Uterus (tissue), 4 donors: Measurements from ENCODE around the gene XPO5. TPM values are rescaled to one million over a fixed set of nuclear protein-coding genes. Genes with fewer than 3 reads are reported as not detected.
A peak's percentile ranks its signal among the peaks of the same experiment; 100 is the strongest.

Experiments used
- DNase-seq, 2 donors: peaks; one replicate each; pipeline ENCODE4 v3.0.0-alpha.2; 2019 to 2020
- H3K27ac ChIP-seq, 2 donors: fragments of 200-600 bp; sonication (generic); 1 replicate in 1 of 2; 2 replicates in 1 of 2; pipeline ENCODE4 v1.5.1; 2016 to 2018
- H3K27me3 ChIP-seq, 2 donors: fragments of 200-600 bp; sonication (generic); one replicate each; pipeline ENCODE4 v1.5.1; 2018 to 2019; ENCODE audit warnings: control low read depth in 1 of 2
- H3K36me3 ChIP-seq, 2 donors: fragments of 200-600 bp; sonication (generic); one replicate each; pipeline ENCODE4 v1.5.1; 2019; ENCODE audit warnings: control low read depth in 1 of 2
- H3K4me1 ChIP-seq, 2 donors: fragments of 200-600 bp; sonication (generic); one replicate each; pipeline ENCODE4 v1.5.1; 2018 to 2019; ENCODE audit warnings: control low read depth in 1 of 2
- H3K4me3 ChIP-seq, 2 donors: fragments of 200-600 bp; sonication (generic); 1 replicate in 1 of 2; 2 replicates in 1 of 2; pipeline ENCODE4 v1.5.1; 2018 to 2019; ENCODE audit warnings: mild to moderate bottlenecking in 1 of 2
- H3K9me3 ChIP-seq, 2 donors: fragments of 200-600 bp; sonication (generic); one replicate each; pipeline ENCODE4 v1.5.1; 2019; ENCODE audit warnings: control low read depth in 1 of 2
- CTCF ChIP-seq, 4 experiments: fragments of 200-600 bp in 2 of 4; fragments of 450-650 bp in 2 of 4; sonication (generic) in 2 of 4; IDR thresholded peaks; one replicate each; pipeline ENCODE4 v1.5.1; 2016 to 2019; ENCODE audit warnings: antibody characterized with exemption in 4 of 4, mild to moderate bottlenecking in 2 of 4, moderate library complexity in 1 of 4
- POLR2A ChIP-seq, 2 donors: fragments of 450-650 bp; IDR thresholded peaks; one replicate each; pipeline ENCODE4 v1.6.1; 2016; ENCODE audit warnings: antibody characterized with exemption in 2 of 2, mild to moderate bottlenecking in 1 of 2, moderate library complexity in 1 of 2
- intact Hi-C: fragments of 100-400 bp; cut with DNase I; formaldehyde crosslinking; loops from one replicate; pipeline ENCODE4 v1.15.1; 2023; ENCODE audit warnings: low total_unique reads
- total RNA-seq, 4 donors: library from RNA; depleted of rRNA in 3 of 4; stranded (reverse); fragments of >200 nt in 3 of 4; gene quantifications; one replicate each; pipeline versions ENCODE4 v1.1.0 to v1.2.4, GENCODE V29; 2014 to 2023
- donor health status: DM: yes; HTN: yes; CAD: no.

The XPO5 gene
- total RNA-seq, 4 donors from 2014 or later, result 29.2 to 62.9 (median 40.8) TPM

- TF ChIP-seq POLR2A (IDR thresholded peaks at IDR 0.05), result no peak
- no peak for TF ChIP-seq CTCF (IDR thresholded peaks at IDR 0.05)
- H3K4me1 ChIP-seq, result peaks cover 0 to 13% of the 10 kb centered on the region in 2 donors
- intact Hi-C loops, result loop anchor here (10.0 kb wide), 1 partner anchor 125 kb away; the partner anchor contains the start of gene ZNF318
- H3K27ac ChIP-seq, result no peak overlapping the region
- H3K27me3 ChIP-seq, result no peaks in the 10 kb centered on the region
- DNase-seq, result no peak
- H3K9me3 ChIP-seq, result no peaks in the 10 kb centered on the region
- H3K4me3 ChIP-seq, result no peak overlapping the region
- H3K36me3 ChIP-seq, result no peaks in the 10 kb centered on the region
These were observed 86.4 kb downstream of the XPO5 start for GRCh38 chr6:43489277-43490072.

- no peak overlapping the region for H3K4me3 ChIP-seq
- intact Hi-C loops, result no loop called here
- peaks cover 0 to 13% of the 10 kb centered on the region in 2 donors for H3K4me1 ChIP-seq
- no peaks in the 10 kb centered on the region for H3K9me3 ChIP-seq
- H3K27me3 ChIP-seq, result no peaks in the 10 kb centered on the region
- H3K27ac ChIP-seq, result no peak overlapping the region
- no peak for TF ChIP-seq POLR2A (IDR thresholded peaks at IDR 0.05)
- no peak for TF ChIP-seq CTCF (IDR thresholded peaks at IDR 0.05)
- H3K36me3 ChIP-seq, result no peaks in the 10 kb centered on the region
- DNase-seq, result no peak
These were observed 87.1 kb downstream of the XPO5 start for GRCh38 chr6:43488667-43489276.

- intact Hi-C loops, result no loop called here
- peaks cover 0 to 8% of the 10 kb centered on the region in 2 donors for H3K4me1 ChIP-seq
- no peak overlapping the region for H3K27ac ChIP-seq
- no peak overlapping the region for H3K4me3 ChIP-seq
- no peak for TF ChIP-seq CTCF (IDR thresholded peaks at IDR 0.05)
- no peak for TF ChIP-seq POLR2A (IDR thresholded peaks at IDR 0.05)
- DNase-seq, result no peak
- H3K27me3 ChIP-seq, result no peaks in the 10 kb centered on the region
- H3K9me3 ChIP-seq, result no peaks in the 10 kb centered on the region
- H3K36me3 ChIP-seq, result no peaks in the 10 kb centered on the region
These were observed 94.1 kb downstream of the XPO5 start for GRCh38 chr6:43481591-43482236.

- Histone ChIP-seq H3K36me3 (no peaks in the 10 kb centered on the region), H3K4me3 (no peak overlapping the region), H3K9me3 (no peaks in the 10 kb centered on the region), H3K27ac (no peak overlapping the region), H3K4me1 (peaks cover 0 to 8% of the 10 kb centered on the region in 2 donors), H3K27me3 (no peaks in the 10 kb centered on the region)
- no peak for DNase-seq
- intact Hi-C loops, result no loop called here
- TF ChIP-seq CTCF (IDR thresholded peaks at IDR 0.05), result no peak
- no peak for TF ChIP-seq POLR2A (IDR thresholded peaks at IDR 0.05)
These were observed 94.8 kb downstream of the XPO5 start for GRCh38 chr6:43481075-43481474.

GRCh38 chr6:43478008-43478372, 97.8 kb downstream of the XPO5 start:
- H3K27me3 ChIP-seq, result no peaks in the 10 kb centered on the region
- peaks cover 0 to 8% of the 10 kb centered on the region in 2 donors for H3K4me1 ChIP-seq
- peak overlapping the region; percentile 75 to 82 for H3K27ac ChIP-seq
- intact Hi-C loops, result no loop called here
- no peaks in the 10 kb centered on the region for H3K36me3 ChIP-seq
- no peak for DNase-seq
- H3K4me3 ChIP-seq, result peak overlapping the region; percentile 52 to 83
- TF ChIP-seq POLR2A (IDR thresholded peaks at IDR 0.05), result no peak
- TF ChIP-seq CTCF (IDR thresholded peaks at IDR 0.05), result no peak
- H3K9me3 ChIP-seq, result no peaks in the 10 kb centered on the region
